Thyroid gland (tissue), 4 donors: Measurements from ENCODE around the gene RNF148.

Experiments used
- POLR2A ChIP-seq, 2 donors: fragments of 450-650 bp; IDR thresholded peaks; one replicate each; pipeline ENCODE4 v1.6.1; 2017; ENCODE audit warnings: antibody characterized with exemption in 2 of 2, mild to moderate bottlenecking in 2 of 2, moderate library complexity in 1 of 2
- TF ChIP-seq, protein P1 (sequence below), 6 experiments: fragments of 200-600 bp in 3 of 6; fragments of 450-650 bp in 3 of 6; sonication (generic) in 3 of 6; IDR thresholded peaks; one replicate each; pipeline ENCODE4 v1.5.1; 2016 to 2019; ENCODE audit warnings: antibody characterized with exemption in 6 of 6, mild to moderate bottlenecking in 2 of 6, inconsistent platforms in 1 of 6, moderate library complexity in 1 of 6

DNA sequence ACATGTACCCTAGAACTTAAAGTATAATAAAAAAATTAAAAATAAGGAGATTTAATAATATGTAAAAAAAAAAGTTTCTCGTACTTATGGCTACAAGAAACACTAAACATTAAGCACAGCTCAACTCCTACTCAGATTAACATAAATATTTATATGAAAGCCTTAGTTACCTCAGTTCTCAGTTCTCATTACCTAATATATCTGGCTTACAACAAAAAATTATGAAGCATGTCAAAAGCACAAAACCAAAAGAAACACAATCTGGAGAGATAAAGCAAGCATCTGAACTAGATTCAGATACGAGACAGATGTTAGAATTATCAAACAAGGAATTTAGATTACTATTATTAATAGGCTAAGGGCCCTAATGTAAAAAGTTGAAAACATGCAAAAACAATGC is 43.9 kb downstream of the RNF148 start:
- TF ChIP-seq, protein P1, sequence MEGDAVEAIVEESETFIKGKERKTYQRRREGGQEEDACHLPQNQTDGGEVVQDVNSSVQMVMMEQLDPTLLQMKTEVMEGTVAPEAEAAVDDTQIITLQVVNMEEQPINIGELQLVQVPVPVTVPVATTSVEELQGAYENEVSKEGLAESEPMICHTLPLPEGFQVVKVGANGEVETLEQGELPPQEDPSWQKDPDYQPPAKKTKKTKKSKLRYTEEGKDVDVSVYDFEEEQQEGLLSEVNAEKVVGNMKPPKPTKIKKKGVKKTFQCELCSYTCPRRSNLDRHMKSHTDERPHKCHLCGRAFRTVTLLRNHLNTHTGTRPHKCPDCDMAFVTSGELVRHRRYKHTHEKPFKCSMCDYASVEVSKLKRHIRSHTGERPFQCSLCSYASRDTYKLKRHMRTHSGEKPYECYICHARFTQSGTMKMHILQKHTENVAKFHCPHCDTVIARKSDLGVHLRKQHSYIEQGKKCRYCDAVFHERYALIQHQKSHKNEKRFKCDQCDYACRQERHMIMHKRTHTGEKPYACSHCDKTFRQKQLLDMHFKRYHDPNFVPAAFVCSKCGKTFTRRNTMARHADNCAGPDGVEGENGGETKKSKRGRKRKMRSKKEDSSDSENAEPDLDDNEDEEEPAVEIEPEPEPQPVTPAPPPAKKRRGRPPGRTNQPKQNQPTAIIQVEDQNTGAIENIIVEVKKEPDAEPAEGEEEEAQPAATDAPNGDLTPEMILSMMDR (IDR thresholded peaks at IDR 0.05), result no peak
- TF ChIP-seq POLR2A (IDR thresholded peaks at IDR 0.05), result no peak
